Renal pelvis (tissue), 4 donors: ENCODE data around the gene EYA4. TPM values are rescaled to one million over a fixed set of nuclear protein-coding genes. Genes with fewer than 3 reads are reported as not detected.

Experiments used
- DNase-seq: peaks from one replicate; pipeline ENCODE4 v3.0.0-alpha.2; 2013
- polyA plus RNA-seq, 3 donors: library from polyadenylated mRNA; unstranded; fragments of 120-200 nt; gene quantifications; one replicate each; pipeline ENCODE4 v1.2.1, GENCODE V29; 2013; ENCODE audit not compliant: insufficient read length in 3 of 3

EYA4 gene
- polyA plus RNA-seq, 3 donors = 10.2 to 16.7 (median 16.3) TPM

DNA sequence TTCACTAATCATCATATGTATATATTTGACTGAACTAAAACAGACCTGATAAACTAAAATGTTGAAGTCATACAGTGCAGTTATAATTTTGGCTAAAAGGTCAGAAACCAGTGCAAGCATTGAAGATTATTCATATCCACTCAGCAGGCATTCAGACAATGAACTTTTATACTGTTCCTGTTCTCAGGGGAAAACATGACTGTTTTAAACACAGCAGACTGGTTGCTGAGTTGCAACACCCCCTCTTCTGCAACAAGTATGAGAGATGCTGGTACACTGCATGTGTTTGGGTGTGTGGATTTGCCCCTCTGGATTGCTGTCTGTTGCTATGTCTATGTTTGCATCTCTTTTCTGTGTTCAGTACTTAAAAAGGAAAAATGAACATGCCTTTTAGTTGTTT is 206.8 kb downstream of the EYA4 start:
- DNase-seq = no peak

DNA sequence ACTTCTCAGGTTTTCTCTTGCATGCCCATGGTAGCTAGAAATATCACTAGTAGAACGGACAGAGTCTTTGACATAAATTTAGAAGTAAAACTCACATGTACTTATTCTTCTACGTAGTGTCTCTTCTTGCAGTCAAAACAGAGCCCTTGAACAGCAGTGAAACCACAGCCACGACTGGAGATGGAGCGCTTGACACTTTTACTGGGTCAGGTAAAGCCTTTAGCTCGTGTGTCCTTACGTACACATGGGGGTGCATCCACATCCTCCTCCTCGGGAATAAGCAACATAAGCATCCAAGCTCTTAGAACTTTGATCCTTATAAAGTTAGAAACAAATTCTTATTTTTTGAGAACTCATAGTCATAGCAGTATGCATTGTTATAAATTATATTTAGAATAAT is 215.3 kb downstream of the EYA4 start:
- peak; percentile 35 for DNase-seq

DNA sequence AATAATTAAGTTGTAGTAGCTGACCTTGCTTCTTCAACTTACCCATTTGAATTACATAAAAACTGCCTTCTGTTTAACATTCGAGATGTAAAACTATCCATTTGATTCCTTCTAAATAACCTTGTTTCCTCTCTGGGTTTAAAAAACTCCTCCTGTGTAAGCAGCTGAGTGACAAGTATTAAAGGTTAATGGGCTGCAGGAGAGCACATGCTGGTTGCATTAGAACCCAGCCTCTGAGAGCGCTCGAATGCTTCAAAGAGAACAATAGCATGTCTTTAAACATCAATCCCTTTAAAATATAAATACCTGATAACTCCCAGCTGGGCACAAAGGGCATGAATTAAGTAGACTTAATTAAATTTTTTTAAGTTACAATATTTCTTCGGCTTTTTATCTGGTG is 215.8 kb downstream of the EYA4 start:
- DNase-seq = peak; percentile 52

DNA sequence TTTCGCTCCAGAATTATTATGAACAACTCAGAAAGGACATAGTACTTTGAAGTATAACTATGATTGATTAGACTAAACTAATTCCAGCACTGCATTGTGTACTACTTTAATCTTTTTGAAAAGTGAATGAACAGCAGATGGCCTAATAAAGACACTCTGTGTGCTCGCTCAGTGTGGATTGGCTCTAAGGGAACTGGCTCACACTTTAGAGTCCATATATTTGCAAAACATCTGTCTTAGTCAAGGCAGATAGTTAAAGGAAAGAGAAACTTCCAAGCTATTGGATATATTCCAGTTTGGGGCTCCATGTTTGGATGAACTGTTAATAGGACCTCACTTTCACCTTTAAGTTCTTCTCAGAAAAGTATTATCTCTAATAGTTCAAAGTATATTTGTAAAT is 218.9 kb downstream of the EYA4 start:
- DNase-seq = peak; percentile 30

DNA sequence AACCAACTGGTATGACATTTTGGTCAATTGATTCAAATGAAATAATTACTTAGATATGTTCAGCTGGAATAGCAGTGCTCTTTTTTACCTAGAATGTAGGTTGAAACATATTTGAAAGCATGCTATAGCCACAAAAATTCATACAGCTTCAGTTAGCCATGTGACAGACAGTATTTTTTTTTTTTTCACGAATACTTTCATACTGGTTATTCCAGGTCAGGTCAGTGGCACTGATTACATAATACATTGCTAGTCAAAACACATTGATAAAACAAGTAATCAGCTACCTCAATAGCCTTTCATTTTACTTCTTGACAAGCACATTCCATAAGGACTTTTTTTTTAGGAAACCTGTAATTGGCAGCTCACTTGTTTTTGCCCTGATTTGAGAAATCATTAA is 222.6 kb downstream of the EYA4 start:
- no peak for DNase-seq

DNA sequence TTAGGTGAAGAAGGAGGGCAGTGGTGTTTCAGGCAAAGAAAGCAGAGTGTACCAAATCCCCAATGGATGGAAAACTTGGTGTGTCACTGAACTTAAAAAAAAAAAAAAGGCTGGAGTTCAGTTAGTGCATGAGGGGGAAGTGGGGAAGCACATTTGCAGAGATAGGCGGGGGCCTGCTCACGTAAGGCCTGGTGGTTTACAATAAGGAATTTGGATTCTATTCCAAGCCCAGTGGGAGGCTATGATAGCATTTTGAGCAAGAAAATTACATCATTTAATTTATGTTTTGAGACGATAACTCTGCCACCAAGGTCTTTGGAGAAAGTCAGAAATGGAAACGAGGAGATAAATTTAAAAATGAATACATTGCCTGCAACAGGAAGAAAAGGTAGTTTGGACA is 225.5 kb downstream of the EYA4 start:
- DNase-seq = no peak

DNA sequence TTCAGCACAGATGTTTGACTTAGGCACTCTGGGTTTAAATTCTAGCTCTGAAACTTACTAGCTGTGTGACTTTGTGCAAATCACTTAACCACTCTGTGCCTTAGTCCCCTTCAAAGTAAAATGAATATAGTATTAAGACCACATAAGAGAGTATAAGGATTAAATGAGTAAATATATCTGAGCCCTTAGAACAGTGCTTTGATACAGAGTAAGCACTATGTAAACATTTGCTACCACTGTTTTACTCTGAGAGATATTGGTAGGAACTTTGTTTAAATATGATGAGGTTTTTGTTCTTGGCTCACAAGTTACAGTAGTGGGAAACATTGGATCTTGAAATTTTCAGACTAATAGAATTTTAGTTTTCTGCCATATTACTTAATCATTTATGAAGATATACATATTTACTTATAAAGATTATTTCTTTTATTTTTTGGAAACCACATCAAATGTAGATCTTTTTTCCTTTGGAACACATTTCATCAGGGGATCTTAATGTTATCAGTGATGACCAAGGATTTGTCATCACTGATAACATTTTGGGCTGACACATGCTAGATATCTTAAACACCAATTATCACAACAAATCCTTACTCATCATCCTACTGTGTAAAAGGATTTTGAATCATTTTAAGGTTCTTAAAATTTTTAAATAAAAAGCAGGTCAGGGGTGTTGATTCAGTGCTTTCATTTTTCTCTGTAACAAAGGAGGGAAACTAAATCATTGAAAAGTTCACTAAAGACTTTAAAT is 226.2 kb downstream of the EYA4 start:
- no peak for DNase-seq

DNA sequence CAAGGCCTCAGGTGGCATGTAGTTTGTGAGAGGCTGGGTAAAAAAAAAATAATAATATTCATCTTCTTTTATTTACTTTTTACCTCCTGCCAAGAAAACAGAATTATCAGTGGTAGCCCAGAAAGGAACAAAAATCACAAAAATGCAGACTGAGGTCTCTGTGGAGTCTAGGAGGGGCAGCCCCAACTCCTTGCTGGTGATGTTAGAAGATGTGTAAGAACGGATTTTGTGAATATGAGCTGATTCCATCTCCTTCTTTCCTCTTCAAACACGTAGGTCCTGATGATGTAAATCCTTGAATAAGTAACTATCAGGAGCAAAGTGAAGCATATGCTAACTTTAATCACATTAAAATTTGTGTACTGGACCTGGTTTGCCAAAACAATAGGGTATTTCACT is 226.8 kb downstream of the EYA4 start:
- DNase-seq = no peak

DNA sequence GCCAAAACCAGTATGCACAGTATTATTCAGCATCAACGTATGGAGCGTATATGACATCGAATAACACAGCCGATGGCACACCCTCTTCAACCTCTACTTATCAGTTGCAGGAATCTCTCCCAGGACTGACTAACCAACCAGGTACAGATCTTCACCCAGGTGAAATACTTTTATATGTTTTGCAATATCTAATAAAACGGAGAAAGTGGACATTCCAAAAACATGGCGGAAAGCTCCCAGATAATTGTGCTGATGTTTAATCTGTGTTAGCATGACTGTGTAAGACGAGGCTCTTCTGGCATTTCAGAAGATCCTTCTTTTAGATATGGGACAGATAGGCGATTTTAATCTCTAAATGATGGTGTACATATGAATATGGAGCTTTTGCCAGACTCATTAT is 227.4 kb downstream of the EYA4 start:
- DNase-seq = no peak

DNA sequence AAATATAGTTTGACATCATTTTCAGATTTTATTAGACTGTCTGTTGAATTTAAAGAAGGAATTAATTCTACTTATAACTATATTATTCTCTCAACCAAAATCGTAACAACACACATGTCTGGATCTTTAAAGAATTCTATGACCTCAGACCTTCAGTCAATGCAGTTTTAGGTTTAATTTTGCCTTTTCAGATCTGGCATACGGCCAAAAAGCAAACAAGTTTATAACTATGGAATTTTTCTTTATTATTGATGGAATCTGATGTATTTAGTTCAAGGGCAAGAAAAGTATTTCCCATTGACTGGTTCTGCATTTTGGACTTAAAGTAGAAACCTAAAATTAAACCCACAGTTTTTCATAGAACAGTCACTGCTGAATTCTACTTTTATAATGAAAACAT is 233.4 kb downstream of the EYA4 start:
- no peak for DNase-seq

DNA sequence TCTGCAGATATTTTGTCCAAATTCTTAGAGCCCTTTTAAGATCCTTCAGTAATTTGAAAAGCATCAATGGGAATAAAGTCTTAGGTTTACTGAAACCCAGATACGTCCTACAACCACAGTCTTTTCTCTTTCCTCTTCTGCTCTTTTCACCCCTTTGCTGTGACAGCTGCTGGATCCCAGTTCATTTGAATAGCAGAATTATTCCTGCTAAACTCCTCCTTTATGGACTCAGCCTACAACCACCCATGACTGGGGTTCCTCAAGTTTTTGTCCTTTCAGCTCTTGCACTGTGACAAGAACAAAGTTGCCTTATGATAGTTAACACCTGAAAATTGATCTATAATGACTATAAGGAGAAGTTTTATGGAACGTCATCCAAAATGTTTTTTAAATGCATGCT is 237.5 kb downstream of the EYA4 start:
- no peak for DNase-seq

DNA sequence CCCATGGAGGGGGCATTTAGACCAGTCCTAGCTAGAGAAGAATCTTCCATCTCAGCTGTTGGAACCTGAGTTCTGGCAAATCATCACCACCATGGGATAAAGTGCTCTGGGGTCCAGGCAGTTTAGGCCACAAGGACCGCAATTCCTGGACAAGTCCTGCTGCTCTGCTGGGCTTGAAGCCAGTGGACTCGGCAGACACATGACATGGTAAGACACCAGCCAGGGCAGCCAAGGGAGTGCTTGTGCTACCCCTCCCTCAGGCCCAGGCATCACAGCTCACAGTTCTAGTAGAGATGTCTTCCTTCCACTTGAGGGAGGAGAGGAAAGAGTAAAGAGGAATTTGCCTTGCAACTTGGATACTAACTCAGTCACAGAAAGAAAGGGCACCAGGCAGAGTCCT is 246.0 kb downstream of the EYA4 start:
- no peak for DNase-seq

DNA sequence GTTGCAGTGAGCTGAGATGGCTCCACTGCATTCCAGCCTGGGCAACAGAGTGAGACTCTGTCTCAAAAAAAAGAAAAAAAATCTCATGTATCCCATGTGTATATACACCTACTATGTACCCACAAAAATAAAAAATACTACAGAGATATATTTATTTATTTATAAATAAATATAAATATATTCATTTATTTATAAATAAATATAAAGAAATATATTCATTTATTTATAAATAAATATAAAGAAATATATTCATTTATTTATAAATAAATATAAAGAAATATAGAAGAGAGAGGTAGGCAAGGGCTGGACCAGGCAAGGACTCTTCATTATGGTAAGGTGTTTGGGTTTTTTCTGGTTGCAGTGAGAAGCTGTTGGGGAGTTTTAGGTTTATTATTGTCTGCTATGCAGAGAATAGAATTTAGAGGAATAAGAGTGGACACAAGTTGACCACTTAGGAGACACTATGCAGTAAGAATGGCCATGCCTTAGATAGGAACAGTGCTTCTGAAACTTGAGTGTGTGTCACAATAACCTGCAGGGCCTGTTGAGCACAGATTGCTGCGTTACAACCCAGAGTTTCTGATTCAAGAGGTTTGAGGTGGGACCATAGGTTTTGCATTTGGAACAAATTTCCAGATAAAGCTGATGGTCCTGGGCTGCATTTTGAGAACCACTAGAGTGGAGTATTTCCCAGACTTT is 254.2 kb downstream of the EYA4 start:
- no peak for DNase-seq

DNA sequence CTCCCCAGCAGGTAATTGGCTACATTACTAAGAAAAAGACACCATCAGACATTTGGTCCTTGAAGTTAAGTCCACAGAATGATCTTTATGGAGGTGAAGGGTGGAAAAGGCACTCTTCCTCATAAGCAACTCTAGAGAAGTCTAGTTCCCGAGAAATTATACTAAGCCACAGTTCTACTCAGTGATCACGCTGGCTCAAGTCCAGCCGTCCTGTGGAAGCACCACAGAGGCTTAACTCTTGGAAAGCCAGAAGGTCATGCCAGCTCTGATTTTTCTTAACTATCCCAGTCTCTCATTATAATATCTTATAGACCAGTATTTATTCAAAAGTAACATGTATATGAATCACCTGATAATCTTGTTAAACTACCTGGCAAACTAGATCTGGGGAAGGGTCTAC is 258.5 kb downstream of the EYA4 start:
- DNase-seq = no peak

DNA sequence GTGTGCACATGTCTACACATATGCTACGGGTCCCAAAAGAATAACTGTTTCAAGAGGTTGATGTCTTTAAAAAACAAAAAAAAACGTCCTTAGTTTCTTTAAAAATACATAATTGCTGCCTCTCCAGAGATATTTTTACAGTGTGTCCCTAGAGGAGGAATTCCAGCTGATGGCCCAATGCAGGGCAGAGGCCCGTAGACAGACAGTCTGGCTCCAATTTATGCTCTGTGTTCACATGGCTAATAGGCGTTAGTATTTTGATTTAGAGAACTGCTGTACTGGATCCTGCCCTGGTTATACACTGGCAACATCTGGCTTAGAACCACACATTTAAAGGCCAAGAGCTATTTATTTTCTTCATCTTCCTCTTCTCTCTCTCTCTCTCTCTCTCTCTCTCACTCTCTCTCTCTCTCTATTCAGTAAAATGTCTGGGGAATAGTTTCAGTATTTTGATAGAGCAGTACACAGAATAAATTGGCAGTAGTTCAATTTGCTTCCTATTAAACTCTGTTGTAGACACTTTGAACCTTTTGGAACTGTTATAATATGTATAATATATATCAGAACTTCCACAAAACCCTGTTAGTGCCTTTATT is 260.6 kb downstream of the EYA4 start:
- peak; percentile 22 for DNase-seq

DNA sequence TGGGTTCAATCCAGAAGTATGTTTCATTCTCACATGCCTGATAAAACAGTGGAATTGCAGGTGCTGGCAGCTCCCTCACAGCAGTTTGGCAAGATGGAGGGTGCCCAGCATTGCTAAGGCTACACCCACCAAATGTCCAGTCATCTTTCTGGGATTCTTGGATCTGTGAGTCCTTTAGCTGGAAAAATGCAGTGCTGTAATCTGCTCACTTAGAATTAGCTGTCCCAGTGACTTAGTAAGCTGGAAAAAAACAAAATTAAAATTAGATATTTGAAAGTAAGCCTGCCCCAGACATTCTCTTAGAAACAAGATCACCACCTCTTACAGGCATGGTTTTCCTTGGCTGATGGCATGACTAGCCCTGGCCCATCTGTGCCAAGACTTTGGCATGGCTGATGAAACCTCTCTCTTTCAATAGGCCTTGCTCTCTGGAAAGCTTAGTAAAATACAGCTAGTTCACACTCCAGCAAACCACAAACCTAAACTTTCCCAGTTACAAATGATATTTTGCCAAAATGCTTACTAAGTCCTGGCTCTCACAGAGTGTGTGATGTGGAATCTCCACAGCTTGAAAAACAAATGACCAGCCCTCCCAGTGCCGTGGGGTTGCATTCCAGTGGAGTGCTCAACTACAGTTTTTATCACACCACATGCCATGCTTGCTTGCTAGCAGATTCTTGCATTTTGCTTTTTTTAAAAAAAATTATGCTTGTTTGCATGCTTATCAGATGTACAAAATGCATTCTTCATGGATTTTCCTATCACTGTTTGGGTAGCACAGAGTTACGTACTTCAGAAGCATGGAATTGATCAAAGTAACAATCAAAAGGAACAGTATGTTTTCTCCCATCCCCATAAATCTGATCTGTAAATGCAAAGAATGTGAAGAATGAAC is 261.5 kb downstream of the EYA4 start:
- DNase-seq = peak; percentile 40

DNA sequence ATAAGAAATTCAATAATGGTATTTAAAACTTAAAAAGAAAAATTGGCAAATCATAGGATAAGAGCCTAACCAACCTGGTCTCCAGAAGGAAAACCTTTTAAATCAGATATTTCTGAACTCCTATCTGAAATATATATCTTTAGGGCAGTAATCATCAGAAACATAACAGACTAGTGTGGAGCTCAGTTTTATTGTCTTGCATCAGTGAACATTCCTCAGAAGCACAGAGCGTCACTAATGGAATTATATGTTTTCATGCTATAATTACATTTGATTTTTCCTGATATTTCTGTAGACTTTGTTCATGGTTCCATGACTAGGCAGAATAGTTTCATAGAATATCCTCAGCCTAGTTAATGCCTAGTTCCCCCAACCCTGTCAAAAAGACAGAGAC is 262.2 kb downstream of the EYA4 start:
- DNase-seq = peak; percentile 40

DNA sequence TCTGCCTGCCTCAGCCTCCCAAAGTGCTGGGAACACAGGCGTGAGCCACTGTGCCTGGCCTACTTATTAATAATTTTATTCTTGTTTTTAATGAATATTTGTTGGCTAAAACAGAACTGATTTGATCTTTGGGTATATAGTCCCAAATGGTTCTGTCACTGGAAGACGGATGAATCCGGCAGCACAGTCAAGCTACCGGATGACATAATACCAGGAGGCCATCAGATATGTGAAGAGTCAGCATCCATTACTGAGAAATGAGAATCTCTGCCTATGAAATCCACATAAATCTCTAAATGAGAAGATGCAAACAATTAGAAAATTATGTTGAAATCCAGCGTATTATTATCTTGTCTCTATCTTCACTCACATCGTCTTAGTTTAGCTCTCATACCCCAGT is 263.0 kb downstream of the EYA4 start:
- no peak for DNase-seq

DNA sequence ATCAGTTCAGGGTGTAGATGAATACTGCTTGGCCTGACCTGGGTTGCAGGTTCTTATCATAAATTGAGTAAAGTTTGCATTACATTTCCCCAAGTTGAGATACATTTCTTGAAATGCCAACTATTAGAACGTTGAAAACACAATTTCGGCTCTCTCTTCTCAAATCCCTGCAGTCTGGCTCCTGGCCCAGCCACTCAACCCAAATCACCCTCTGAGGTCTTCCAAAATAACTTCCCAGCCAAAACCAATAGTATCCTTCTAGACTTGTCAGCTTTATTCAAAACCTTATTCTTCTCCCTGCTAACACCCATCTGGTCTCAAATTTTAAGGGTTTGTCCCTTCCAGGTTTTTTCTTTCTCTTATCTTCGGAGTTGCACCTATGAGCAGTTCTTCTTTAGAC is 263.6 kb downstream of the EYA4 start:
- peak; percentile 22 for DNase-seq

DNA sequence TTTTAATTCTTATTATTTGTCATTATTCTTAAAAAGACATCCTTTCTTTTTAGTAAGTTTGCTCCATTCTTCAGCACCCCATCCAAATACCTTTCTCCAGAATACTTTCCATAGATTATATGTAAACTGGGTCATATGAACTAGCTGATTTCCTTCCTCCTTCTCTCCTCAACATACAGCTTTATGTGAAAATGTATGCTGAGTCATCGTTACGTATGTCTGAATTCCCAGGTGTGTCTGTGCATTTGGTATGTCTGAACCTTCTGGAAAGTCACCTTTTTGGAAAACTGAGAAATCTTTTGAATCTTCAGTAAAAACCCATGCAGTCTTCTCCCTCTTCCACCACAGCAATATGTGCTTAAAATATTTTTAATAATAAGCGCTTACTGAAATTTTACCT is 264.5 kb downstream of the EYA4 start:
- DNase-seq = no peak

DNA sequence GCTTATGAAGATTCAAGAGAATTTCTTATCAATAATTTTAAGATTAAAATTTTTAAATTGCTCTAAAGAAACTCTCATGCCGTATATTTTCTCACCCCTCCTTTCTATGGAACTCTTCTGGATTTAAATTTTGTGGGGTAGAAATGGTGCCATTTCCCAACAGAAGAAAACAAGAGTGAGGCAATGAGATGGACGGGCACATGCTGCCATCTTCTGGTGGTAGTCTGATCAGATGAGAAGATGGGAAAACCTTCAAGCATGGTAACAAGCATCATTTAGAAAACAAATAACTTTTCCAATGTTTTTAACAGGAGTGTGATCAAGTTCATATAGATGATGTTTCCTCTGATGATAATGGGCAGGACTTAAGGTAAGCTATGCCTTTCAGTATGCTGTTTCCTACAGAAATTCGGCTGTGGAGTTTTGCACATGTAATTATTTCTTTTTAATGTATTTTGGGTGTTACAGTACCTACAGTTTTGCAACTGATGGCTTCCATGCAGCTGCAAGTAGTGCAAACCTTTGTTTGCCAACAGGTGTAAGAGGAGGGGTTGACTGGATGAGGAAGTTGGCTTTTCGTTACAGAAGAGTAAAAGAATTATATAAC is 271.4 kb downstream of the EYA4 start:
- DNase-seq = peak; percentile 43

DNA sequence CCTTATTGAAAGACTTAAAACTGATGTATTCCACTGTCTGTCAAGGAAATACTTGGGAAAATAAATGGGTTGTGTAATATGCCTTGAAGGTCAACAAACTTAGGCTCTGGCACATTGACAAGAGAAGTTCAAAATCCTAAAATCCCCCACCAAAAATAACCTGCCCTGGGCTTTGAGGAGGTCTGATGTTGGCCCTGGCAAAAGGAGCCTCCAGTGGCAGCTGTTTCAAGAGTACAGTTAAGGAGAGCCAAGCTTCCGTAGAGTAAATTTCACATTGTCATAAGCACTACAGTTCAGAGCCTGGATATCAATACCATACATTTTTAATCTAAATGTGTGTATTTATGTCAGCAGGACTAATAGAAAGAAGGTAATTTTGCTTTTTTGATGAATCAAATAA is 282.7 kb downstream of the EYA4 start:
- no peak for DNase-seq
